SHP77 treated with DMSO at 0.1 percent for 48 hours (cell line): Measurements from ENCODE around the gene S1PR4.

Experiments used
- DNase-seq: peaks from one replicate; lab custom pipeline; 2025; lab: John Stamatoyannopoulos, UW

The S1PR4 gene

DNA sequence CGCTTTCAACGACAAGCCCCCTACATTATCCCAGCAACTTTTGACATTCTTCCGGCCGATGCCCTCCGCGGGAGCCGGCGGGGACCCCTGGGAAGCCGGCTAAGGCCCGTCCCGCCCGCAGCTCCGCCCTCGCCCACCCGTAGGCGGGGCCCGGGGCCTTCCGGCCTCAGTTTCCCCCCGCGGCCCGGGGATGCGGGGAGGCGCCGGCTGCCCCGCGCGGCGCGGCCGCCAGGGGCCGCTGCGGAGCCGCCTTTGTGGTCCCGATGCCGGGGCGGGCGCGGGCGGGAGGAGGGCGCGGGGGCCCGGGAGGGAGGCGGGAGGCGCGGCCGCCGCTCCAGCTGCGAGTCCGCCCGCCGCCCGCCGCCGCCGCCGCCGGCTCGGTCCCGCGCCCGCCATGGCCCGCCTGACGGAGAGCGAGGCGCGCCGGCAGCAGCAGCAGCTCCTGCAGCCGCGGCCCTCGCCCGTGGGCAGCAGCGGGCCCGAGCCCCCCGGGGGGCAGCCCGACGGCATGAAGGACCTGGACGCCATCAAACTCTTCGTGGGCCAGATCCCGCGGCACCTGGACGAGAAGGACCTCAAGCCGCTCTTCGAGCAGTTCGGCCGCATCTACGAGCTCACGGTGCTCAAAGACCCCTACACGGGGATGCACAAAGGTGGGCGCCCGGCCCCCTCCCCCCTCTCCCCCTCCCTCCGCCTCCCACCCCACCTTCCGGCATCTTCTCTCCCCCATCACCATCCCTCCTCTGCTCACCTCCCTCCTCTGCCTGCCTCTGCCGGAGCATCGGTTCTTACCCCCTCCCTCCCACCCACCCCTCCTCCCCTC, 46.0 kb downstream of the S1PR4 start, which contains the start of gene CELF5:
TSS of gene CELF5 (plus strand) at position 316 of the 823 bp plus-strand sequence. CDS start at position 395, 79 bp downstream.
- no peak for DNase-seq

DNA sequence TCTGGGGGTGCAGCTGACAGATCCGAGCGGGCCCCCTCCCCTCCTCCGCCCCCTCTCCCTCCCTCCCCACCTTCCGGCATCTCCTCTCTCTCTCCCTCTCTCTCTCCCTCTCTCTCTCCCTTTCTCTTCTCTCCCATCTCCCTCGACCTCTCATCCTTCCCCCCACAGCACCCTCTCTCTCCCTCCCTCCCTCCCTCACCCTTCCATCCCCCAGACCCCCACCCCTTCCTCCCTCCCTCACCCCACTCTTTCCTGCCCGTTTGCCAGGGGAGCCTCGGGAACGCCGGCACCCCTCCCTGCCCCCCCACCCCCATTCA, 46.6 kb downstream of the S1PR4 start:
- DNase-seq, result no peak

DNA sequence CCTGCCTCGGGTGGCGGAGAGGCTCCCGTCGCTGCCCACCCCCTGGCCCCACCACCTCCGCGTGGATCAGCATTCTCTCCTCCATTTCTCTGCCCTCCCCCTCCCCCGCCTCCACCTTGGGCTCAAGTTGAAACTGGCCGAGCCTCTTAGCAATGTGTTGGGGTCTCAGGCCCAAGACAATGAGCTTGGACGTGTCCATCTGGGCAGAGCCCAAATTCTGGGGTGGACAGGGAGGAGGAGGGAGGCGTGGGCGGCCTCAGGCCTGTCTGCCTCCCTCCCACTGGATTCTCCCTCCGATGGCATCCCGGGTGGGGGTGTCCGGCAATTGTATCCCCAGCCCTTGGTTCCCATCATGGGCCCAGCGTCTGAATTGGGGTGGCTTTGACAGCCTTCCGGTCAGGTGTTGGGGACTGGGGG, 47.1 kb downstream of the S1PR4 start:
- no peak for DNase-seq

DNA sequence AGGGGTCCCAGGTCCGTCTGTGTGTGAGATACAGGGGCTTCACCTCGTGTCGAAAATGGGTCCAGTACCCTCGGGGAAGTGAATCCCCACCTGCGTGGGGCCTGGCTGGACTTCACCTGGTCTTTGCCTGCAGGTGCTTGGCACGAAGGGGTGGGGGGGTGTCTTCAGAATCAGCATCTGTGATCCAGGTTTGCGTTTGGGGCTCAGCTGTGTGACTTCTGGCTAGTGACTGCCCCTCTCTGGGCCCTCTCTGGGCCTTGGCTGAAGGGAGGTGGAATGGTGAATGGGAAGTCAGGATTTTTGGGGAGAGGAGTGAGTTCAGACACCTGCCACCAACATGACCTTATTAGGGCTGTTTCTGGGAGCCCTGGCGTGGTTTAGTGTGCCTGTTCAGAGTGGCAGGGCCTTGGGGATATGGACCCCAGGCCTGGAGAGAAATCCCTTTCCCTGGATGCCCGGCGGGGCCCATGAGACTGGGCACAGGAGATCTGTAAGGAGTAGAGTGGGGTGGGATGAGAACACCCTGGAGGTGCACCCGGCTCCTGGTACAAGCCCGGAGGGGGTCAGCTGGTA, 48.6 kb downstream of the S1PR4 start:
- DNase-seq, result no peak

DNA sequence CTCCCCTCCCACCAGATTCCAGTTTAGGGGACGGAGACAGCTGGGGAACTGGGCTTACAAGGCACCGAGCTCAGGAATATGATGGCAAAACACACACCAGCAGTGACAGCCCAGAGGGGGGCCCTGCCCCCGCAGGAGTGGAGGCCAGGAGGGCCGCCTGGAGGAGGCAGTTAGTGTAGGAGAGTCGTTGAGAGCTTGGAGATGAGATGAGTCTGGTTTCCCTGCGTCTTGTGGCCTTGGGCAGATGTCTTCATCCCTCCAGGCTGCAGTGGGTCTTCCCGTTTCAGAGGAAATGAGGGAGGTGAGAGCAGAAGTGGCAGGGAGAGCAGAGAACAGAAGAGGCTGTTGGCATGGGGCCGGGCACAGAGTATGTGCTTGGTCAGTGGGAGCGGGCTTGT, 50.8 kb downstream of the S1PR4 start:
- no peak for DNase-seq
